Measurements from ENCODE around the gene DDX4.
"Not testable (repeated sequence)": the region's sequence is repeated elsewhere in the genome, so short reads cannot be mapped to it uniquely, and the experiment has no call there.

The DDX4 gene

DNA sequence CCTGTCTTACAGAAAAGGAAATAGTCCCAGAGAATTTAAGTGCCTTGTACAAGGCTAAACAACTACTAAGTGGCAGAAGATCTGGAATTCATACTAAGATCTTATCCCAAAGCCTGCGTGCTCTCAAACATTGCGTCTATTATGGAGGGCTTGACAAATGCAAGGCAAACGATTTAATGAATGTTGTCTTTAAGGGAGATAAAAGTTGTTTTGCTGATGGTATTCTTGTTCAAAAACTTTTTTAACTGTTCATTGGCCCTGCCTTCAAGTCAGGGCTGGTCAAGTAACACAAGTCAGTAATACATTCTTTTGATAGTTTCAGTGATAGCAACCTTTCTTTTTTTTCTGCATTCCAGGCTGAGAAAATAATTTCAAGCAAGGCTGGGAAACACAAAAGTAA, 24.0 kb upstream of the DDX4 start:
- DNase-seq (ENCODE audit: extremely low spot score) = no peak
- no peak for TF ChIP-seq FOXM1 (IDR thresholded peaks at IDR 0.05; ENCODE audit: borderline replicate concordance)
- no peak for TF ChIP-seq ELF4 (IDR thresholded peaks at IDR 0.05)
- no peak for TF ChIP-seq ARNT (IDR thresholded peaks at IDR 0.05)
- no peak for TF ChIP-seq BHLHE40 (IDR thresholded peaks at IDR 0.05; ENCODE audit: borderline replicate concordance)
- TF ChIP-seq LEF1 (IDR thresholded peaks at IDR 0.05; ENCODE audit: borderline replicate concordance) = no peak
- no peak for TF ChIP-seq L3MBTL2 (conservative IDR thresholded peaks at IDR 0.05)
- TF ChIP-seq TARDBP (IDR thresholded peaks at IDR 0.05) = no peak
- no peak for TF ChIP-seq NFRKB (IDR thresholded peaks at IDR 0.05)
- no peak for TF ChIP-seq SUZ12 (IDR thresholded peaks at IDR 0.05)
- no peak for TF ChIP-seq FOXK2 (IDR thresholded peaks at IDR 0.05)
- no peak for TF ChIP-seq SP1 (IDR thresholded peaks at IDR 0.05)
- no peak for TF ChIP-seq ZNF384 (IDR thresholded peaks at IDR 0.05)
- TF ChIP-seq CTBP1 (IDR thresholded peaks at IDR 0.05; ENCODE audit: borderline replicate concordance) = no peak
- ChIA-PET CTCF (no interaction called here), POLR2A (no interaction called here)

GRCh38 chr5:55714339-55714738, 23.5 kb upstream of the DDX4 start:
- ChIA-PET POLR2A (no interaction called here), CTCF (no interaction called here)
- no peak for DNase-seq (ENCODE audit: extremely low spot score)
- TF ChIP-seq NFRKB (IDR thresholded peaks at IDR 0.05) (no peak), HDGF (IDR thresholded peaks at IDR 0.05; ENCODE audit: borderline replicate concordance) (no peak), BHLHE40 (IDR thresholded peaks at IDR 0.05; ENCODE audit: borderline replicate concordance) (no peak), LEF1 (IDR thresholded peaks at IDR 0.05; ENCODE audit: borderline replicate concordance) (no peak), FOXK2 (IDR thresholded peaks at IDR 0.05) (no peak), L3MBTL2 (conservative IDR thresholded peaks at IDR 0.05) (no peak), SP1 (IDR thresholded peaks at IDR 0.05) (no peak), PKNOX1 (IDR thresholded peaks at IDR 0.05) (no peak), ZNF384 (IDR thresholded peaks at IDR 0.05) (no peak), FOXA1 (IDR thresholded peaks at IDR 0.05) (no peak), CTBP1 (IDR thresholded peaks at IDR 0.05; ENCODE audit: borderline replicate concordance) (no peak), SUZ12 (IDR thresholded peaks at IDR 0.05) (no peak), FOXM1 (IDR thresholded peaks at IDR 0.05; ENCODE audit: borderline replicate concordance) (no peak), ARNT (IDR thresholded peaks at IDR 0.05) (no peak)

GRCh38 chr5:55714749-55715148, 23.1 kb upstream of the DDX4 start:
- CTCF ChIA-PET = no interaction called here
- POLR2A ChIA-PET = no interaction called here

GRCh38 chr5:55715519-55716078, 22.3 kb upstream of the DDX4 start:
- CTCF ChIA-PET = no interaction called here
- DNase-seq (ENCODE audit: extremely low spot score) = no peak
- POLR2A ChIA-PET = no interaction called here
- no peak for TF ChIP-seq TARDBP (IDR thresholded peaks at IDR 0.05)
- no peak for TF ChIP-seq HDGF (IDR thresholded peaks at IDR 0.05; ENCODE audit: borderline replicate concordance)
- TF ChIP-seq ELF4 (IDR thresholded peaks at IDR 0.05) = no peak
- no peak for TF ChIP-seq BHLHE40 (IDR thresholded peaks at IDR 0.05; ENCODE audit: borderline replicate concordance)
- no peak for TF ChIP-seq ZNF384 (IDR thresholded peaks at IDR 0.05)
- TF ChIP-seq FOXM1 (IDR thresholded peaks at IDR 0.05; ENCODE audit: borderline replicate concordance) = no peak

More at GRCh38 chr5:55714749-55715148, 23.1 kb upstream of the DDX4 start:
- no peak for TF ChIP-seq NFRKB (IDR thresholded peaks at IDR 0.05)
- no peak for TF ChIP-seq CTBP1 (IDR thresholded peaks at IDR 0.05; ENCODE audit: borderline replicate concordance)
- no peak for TF ChIP-seq L3MBTL2 (conservative IDR thresholded peaks at IDR 0.05)
- no peak for TF ChIP-seq BHLHE40 (IDR thresholded peaks at IDR 0.05; ENCODE audit: borderline replicate concordance)
- no peak for TF ChIP-seq ZNF384 (IDR thresholded peaks at IDR 0.05)
- no peak for TF ChIP-seq PKNOX1 (IDR thresholded peaks at IDR 0.05)
- TF ChIP-seq SP1 (IDR thresholded peaks at IDR 0.05) = no peak
- TF ChIP-seq HDGF (IDR thresholded peaks at IDR 0.05; ENCODE audit: borderline replicate concordance) = no peak
- TF ChIP-seq ARNT (IDR thresholded peaks at IDR 0.05) = no peak
- DNase-seq (ENCODE audit: extremely low spot score) = no peak

DNA sequence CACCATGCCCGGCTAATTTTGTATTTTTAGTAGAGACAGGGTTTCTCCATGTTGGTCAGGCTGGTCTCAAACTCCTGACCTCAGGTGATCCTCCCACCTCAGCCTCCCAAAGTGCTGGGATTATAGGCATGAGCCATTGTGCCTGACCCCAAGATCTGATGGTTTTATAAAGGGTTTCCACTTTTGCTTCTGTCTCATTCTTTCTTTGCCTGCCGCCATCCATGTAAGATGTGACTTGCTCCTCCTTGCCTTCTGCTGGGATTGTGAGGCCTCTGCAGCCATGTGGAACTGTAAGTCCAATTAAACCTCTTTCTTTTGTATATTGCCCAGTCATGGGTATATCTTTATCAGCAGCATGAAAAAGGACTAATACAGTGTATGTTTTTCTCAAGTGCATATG, 18.8 kb upstream of the DDX4 start:
- CTCF ChIA-PET; POLR2A ChIA-PET; DNase-seq (ENCODE audit: extremely low spot score): not testable (repeated sequence)

DNA sequence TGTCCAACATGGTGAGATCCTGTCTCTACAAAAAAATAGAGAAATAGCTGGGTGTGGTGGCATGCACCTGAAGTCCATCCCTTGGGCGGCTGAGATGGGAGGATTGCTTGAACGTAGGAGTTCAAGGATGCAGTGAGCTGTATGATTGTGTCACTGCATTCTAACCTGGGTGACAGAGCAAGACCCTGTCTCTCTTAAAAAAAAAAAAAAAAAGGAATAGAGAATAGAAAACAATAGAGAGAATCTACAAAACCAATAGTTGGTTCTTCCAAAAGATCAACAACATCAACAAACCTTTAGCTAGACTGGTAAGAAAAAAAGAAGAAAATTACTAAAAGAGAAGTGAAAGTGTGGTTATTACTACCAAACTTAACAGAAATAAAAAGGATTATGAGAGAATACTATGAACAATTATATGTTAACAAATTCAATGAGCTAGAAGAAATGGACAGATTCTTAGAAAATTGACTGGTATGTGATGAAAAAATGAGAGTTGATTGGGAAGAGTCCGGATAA, 17.6 kb upstream of the DDX4 start:
- TF ChIP-seq FOXK2 (IDR thresholded peaks at IDR 0.05) = no peak
- no peak for TF ChIP-seq FOXM1 (IDR thresholded peaks at IDR 0.05; ENCODE audit: borderline replicate concordance)
- no peak for TF ChIP-seq HDGF (IDR thresholded peaks at IDR 0.05; ENCODE audit: borderline replicate concordance)
- no peak for TF ChIP-seq L3MBTL2 (conservative IDR thresholded peaks at IDR 0.05)
- no peak for TF ChIP-seq PKNOX1 (IDR thresholded peaks at IDR 0.05)
- TF ChIP-seq FOXA1 (IDR thresholded peaks at IDR 0.05) = no peak
- no peak for TF ChIP-seq TARDBP (IDR thresholded peaks at IDR 0.05)
- TF ChIP-seq CTBP1 (IDR thresholded peaks at IDR 0.05; ENCODE audit: borderline replicate concordance) = no peak
- no peak for TF ChIP-seq SUZ12 (IDR thresholded peaks at IDR 0.05)
- TF ChIP-seq ZNF384 (IDR thresholded peaks at IDR 0.05) = no peak
- TF ChIP-seq ARNT (IDR thresholded peaks at IDR 0.05) = no peak
- TF ChIP-seq BHLHE40 (IDR thresholded peaks at IDR 0.05; ENCODE audit: borderline replicate concordance) = no peak
- CTCF ChIA-PET = interaction anchor here (0.7 kb wide), 1 partner anchor 192 kb away, joined by 5 read pairs; no protein-coding TSS in a partner anchor
- DNase-seq (ENCODE audit: extremely low spot score) = no peak
- POLR2A ChIA-PET = no interaction called here
